22Rv1 (cell line): ENCODE measurements around the gene IMMP2L.

ENCODE experiments used
- ZFX ChIP-seq: fragments of 450-650 bp; IDR thresholded peaks from 2 replicates; pipeline ENCODE4 v1.6.1; 2017; ENCODE audit warnings: antibody characterized with exemption, borderline replicate concordance
- TF ChIP-seq, protein P1 (sequence below): fragments of 450-650 bp; IDR thresholded peaks from 2 replicates; pipeline ENCODE4 v1.5.1; 2017; ENCODE audit warnings: mild to moderate bottlenecking

DNA sequence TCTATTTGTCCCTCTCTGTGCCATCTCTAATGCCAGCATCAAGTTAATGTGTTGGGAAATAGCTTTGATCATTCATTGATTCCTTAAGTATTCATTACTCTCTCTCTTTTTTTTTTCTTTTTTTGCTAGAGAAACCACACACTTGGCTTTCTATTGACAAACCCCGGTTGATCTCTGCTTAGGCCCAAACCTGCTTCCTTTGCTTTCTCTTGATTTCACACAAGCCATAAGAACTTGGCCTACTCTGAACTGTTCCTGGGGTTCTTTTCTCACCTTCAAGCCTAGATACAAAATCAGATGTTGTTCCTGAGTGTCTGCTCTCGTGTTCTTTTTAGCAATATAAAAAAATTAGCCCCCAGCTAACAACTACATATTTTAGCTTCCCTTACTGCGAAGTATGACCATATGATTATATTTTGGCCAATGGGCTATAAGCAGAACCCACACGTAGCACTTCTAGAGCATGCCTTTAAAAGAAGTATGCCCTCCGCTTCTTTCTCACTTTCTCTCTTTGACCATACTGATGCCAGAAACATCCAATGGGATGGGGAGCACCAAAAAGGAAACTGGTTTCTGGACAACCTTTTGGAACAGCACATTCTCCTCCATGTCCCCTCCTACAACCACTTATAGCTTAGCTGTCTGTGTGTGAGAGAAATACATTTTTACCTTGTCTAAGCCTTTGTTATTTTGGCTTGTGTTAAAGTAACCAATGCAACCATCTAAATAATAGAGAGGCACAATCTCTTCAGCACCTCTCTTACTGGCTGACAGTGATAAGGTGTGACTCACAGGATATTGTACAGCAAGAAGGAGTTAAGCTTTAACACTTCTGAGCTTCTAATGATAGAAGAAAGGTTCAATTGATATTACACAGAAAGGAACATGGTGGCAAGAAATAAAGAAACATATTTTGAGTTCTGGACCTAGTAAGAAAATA lies 568.0 kb downstream of the IMMP2L start:
- TF ChIP-seq, protein P1, sequence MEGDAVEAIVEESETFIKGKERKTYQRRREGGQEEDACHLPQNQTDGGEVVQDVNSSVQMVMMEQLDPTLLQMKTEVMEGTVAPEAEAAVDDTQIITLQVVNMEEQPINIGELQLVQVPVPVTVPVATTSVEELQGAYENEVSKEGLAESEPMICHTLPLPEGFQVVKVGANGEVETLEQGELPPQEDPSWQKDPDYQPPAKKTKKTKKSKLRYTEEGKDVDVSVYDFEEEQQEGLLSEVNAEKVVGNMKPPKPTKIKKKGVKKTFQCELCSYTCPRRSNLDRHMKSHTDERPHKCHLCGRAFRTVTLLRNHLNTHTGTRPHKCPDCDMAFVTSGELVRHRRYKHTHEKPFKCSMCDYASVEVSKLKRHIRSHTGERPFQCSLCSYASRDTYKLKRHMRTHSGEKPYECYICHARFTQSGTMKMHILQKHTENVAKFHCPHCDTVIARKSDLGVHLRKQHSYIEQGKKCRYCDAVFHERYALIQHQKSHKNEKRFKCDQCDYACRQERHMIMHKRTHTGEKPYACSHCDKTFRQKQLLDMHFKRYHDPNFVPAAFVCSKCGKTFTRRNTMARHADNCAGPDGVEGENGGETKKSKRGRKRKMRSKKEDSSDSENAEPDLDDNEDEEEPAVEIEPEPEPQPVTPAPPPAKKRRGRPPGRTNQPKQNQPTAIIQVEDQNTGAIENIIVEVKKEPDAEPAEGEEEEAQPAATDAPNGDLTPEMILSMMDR = no peak
- TF ChIP-seq ZFX = no peak
